ENCODE measurements around the gene SIRT3. TPM values are rescaled to one million over a fixed set of nuclear protein-coding genes. Genes with fewer than 3 reads are reported as not detected.

Gene SIRT3
- total RNA-seq, 4 donors from 2014 or later, result 7.2 to 27.9 (median 20.6) TPM

DNA sequence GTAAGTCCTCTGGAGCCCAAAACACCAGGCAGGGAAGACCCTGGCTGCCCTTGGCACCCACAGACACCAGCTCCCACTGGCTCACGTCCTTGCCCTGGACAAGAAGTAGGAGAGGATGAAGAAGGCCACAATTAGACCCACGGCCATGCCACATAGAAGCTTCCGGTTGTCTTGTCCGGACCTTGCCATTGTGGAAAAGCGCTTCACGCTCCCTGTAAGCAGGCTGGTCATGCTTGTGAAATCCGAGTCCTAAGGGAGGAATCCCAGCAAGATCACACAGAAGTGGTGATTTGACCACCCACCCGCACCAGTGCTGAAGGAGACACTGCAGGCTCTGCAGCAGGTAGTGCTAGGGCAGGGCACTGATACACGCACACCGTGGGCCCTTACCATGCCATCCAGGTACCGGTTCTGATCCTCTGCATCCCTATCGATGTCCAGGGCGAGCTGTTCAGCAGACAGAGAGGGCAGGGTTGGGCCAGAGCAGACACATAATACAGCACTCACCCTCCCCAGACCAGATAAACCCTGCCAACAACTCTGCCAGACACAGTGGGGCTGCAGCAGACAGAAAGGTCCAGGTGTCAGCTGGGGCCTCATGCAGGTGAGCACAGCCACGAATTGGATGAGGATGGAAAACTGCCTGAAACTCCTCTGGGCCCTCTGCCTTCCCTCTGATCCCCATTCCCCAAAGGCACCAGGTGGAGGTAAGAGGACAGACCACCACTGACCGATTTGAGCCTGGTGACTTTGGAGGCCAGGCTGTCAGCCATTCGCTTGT lies 30.7 kb downstream of the SIRT3 start:
- intact Hi-C loops (cut with DNase I; ENCODE audit: low total_unique reads), result no loop called here
- TF ChIP-seq POLR2AphosphoS5 (IDR thresholded peaks at IDR 0.05) (no peak), POLR2A (IDR thresholded peaks at IDR 0.05) (no peak), EP300 (IDR thresholded peaks at IDR 0.05; ENCODE audit: low read depth) (no peak)
- TF ChIP-seq, protein P1, sequence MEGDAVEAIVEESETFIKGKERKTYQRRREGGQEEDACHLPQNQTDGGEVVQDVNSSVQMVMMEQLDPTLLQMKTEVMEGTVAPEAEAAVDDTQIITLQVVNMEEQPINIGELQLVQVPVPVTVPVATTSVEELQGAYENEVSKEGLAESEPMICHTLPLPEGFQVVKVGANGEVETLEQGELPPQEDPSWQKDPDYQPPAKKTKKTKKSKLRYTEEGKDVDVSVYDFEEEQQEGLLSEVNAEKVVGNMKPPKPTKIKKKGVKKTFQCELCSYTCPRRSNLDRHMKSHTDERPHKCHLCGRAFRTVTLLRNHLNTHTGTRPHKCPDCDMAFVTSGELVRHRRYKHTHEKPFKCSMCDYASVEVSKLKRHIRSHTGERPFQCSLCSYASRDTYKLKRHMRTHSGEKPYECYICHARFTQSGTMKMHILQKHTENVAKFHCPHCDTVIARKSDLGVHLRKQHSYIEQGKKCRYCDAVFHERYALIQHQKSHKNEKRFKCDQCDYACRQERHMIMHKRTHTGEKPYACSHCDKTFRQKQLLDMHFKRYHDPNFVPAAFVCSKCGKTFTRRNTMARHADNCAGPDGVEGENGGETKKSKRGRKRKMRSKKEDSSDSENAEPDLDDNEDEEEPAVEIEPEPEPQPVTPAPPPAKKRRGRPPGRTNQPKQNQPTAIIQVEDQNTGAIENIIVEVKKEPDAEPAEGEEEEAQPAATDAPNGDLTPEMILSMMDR (IDR thresholded peaks at IDR 0.05), result no peak
- Histone ChIP-seq H3K4me3 (peak overlapping the region in 1 of 4 donors; percentile 80), H3K27ac (peak overlapping the region in 1 of 4 donors; percentile 100), H3K36me3 (no peaks in the 10 kb centered on the region), H3K4me1 (peaks cover 24 to 43% (median 35%) of the 10 kb centered on the region in 4 donors), H3K27me3 (no peaks in the 10 kb centered on the region), H3K9me3 (no peaks in the 10 kb centered on the region)
- in situ Hi-C loops (cut with MboI; ENCODE audit: low pct_ligation_motif_present in 1 of 4, low pct_unique_long_range_greater_than_20kb in 1 of 4, low sequenced_read_pairs in 3 of 4), result no loop called here
- DNase-seq, result no peak
- WGBS, 2 donors (ENCODE audit: low coverage in 1 of 2), result 92% methylated on average over 16 of the region's 16 CpGs; no CpG with 5 or more reads in 1 of the 2 donors

DNA sequence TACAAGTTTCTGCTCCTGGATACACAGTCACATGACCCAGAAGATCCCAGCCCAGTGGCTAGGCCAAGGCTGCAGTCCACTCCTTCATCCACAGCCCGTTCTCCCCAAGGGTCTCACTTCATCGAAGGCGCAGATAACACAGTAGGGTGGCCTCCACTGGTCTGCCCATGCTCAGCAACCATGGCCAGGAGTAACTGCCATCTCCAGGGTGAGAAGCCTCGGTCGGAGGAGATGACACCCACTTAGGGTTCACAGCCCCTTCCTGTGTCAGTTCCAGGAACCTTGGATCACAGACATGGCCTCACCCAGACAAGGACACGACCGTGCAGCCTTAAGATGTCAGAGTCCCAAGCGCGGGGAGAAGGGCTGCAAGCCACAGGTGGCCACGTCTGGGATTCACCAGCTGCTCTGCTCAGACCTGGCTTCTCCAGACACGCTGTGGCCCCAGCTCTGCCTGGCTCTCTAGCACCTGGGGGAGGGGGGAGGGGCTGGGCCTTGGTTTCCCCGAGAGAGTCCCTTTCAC lies 31.5 kb downstream of the SIRT3 start:
- no peak overlapping the region for H3K27ac ChIP-seq
- H3K9me3 ChIP-seq, result no peaks in the 10 kb centered on the region
- no peak for DNase-seq
- in situ Hi-C loops (cut with MboI; ENCODE audit: low pct_ligation_motif_present in 1 of 4, low pct_unique_long_range_greater_than_20kb in 1 of 4, low sequenced_read_pairs in 3 of 4) (no loop called here), intact Hi-C loops (cut with DNase I; ENCODE audit: low total_unique reads) (no loop called here)
- H3K4me1 ChIP-seq, result peaks cover 18 to 36% (median 27%) of the 10 kb centered on the region in 4 donors
- H3K36me3 ChIP-seq, result no peaks in the 10 kb centered on the region
- H3K27me3 ChIP-seq, result no peaks in the 10 kb centered on the region
- WGBS, 2 donors (ENCODE audit: low coverage in 1 of 2), result 85% methylated on average over 10 of the region's 12 CpGs; no CpG with 5 or more reads in 1 of the 2 donors
- H3K4me3 ChIP-seq, result no peak overlapping the region
- TF ChIP-seq, protein P1 (IDR thresholded peaks at IDR 0.05), result no peak
- TF ChIP-seq POLR2AphosphoS5 (IDR thresholded peaks at IDR 0.05) (no peak), POLR2A (IDR thresholded peaks at IDR 0.05) (no peak), EP300 (IDR thresholded peaks at IDR 0.05; ENCODE audit: low read depth) (no peak)

DNA sequence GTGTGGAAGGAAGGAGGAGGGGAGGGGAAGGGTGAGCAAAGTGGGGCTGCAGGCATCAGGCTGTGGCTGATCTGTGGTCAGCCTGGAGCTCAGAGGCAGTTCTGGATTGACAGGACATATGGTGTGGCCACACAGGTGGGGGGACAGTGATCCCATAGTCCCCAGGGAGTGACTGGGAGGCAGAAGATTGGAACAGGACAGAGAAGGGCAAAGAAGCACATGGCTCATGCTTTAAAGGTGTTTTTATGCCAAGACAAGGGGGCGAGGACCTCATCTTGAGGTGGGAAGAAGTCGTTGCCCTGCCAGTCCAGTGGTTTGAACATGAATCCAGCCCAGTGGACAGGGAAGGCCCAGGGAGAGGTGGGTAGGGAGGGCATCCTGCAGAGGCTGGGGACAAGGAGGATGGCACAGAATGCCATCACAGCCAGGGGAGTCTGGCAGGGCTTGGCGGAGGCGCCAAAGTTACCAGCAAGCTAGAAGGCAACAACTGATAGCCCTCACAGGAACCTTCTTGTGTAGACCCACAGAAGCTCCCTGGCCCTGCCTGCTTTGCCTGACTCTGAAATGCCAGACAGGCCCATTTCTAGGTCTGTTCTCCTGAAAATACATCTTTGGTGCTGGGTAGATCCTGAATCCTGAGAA lies 32.1 kb downstream of the SIRT3 start:
- in situ Hi-C loops (cut with MboI; ENCODE audit: low pct_ligation_motif_present in 1 of 4, low pct_unique_long_range_greater_than_20kb in 1 of 4, low sequenced_read_pairs in 3 of 4) (no loop called here), intact Hi-C loops (cut with DNase I; ENCODE audit: low total_unique reads) (no loop called here)
- H3K27ac ChIP-seq, result no peak overlapping the region
- TF ChIP-seq POLR2A (IDR thresholded peaks at IDR 0.05) (no peak), EP300 (IDR thresholded peaks at IDR 0.05; ENCODE audit: low read depth) (no peak), POLR2AphosphoS5 (IDR thresholded peaks at IDR 0.05) (no peak)
- TF ChIP-seq, protein P1 (IDR thresholded peaks at IDR 0.05), result no peak
- peaks cover 12 to 30% (median 22%) of the 10 kb centered on the region in 4 donors for H3K4me1 ChIP-seq
- no peaks in the 10 kb centered on the region for H3K36me3 ChIP-seq
- H3K4me3 ChIP-seq, result no peak overlapping the region
- no peak for DNase-seq
- H3K9me3 ChIP-seq, result no peaks in the 10 kb centered on the region
- WGBS, 2 donors (ENCODE audit: low coverage in 1 of 2), result 96% methylated on average over 4 of the region's 4 CpGs; no CpG with 5 or more reads in 1 of the 2 donors
- H3K27me3 ChIP-seq, result no peaks in the 10 kb centered on the region

All from transverse colon (tissue), 4 donors.